IPS-11a (cell line): ENCODE measurements around the gene PBX1.

ENCODE experiments used
- H3K4me3 ChIP-seq: one replicate; pipeline ENCODE4 v1.5.1; 2013; ENCODE audit warnings: low read depth, low read length, control low read depth

The PBX1 gene

DNA sequence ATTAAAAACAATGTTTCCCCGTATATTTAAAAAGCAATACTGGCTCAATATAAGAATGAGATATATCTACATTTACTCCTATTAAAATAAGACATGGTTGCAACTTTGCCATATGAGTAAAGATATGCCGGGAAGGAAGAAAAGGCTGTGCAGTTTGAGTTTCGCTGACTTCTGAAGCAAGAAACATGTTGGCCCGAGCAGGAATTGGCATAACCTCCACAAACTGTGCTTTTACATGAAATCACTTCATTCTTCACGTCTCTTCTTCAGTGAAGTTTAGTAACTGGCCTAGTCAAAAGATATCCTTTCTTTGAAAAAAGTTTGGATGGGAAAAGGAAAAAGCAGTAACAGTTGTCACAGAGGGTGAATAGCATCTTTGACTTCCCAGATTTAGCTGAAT lies 342.0 kb downstream of the PBX1 start:
- H3K4me3 ChIP-seq = no peak overlapping the region
